Left forelimb (tissue), 1 donor: ENCODE results near the gene ETNK1.
"Not testable (repeated sequence)": the region's sequence is repeated elsewhere in the genome, so short reads cannot be mapped to it uniquely, and the experiment has no call there.

Experiments used
- DNase-seq: peaks from one replicate; pipeline ENCODE4 v3.0.0-alpha.2; 2018; ENCODE audit warnings: low spot score

ETNK1 gene, protein sequence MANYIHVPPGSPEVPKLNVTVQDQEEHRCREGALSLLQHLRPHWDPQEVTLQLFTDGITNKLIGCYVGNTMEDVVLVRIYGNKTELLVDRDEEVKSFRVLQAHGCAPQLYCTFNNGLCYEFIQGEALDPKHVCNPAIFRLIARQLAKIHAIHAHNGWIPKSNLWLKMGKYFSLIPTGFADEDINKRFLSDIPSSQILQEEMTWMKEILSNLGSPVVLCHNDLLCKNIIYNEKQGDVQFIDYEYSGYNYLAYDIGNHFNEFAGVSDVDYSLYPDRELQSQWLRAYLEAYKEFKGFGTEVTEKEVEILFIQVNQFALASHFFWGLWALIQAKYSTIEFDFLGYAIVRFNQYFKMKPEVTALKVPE

DNA sequence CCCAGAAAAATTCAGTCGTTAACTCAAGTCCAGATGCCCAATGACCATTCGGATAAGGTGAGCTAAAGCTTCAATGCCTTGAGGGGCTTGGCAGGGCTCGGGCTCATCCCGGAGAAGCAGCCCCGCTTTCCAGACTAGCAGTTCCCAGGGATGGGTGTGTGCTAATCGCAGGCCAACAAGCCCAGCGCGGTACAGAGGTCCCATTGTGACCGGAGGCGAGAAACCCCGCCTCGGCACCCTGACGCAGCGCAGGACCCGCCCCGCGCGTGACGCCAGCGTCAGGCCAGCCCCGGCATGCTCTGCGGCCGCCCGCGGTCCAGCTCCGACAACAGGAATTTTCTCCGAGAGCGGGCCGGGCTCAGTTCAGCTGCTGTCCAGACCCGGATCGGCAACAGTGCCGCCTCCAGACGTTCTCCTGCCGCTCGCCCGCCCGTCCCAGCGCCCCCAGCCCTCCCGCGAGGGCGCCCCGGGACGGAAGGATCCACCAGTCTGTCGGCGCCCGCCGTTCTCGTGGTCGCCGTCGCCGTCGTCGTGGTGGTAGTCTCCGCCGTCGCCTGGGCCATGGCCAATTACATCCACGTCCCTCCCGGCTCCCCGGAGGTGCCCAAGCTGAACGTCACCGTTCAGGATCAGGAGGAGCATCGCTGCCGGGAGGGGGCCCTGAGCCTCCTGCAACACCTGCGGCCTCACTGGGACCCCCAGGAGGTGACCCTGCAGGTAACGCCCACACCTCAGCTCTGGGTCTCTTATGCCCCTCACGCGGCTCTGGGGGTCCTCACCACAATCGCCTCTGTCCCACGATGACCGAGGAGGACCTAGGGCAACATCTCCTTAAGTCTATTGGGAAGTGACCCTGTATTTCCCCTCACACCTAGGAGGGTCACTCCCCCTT, at the start of gene ETNK1:
Gene ETNK1 (plus strand): TSS at position 302 of the 892 bp plus-strand sequence. CDS start 260 bp downstream, at position 562.
- peak; percentile 97 for DNase-seq

DNA sequence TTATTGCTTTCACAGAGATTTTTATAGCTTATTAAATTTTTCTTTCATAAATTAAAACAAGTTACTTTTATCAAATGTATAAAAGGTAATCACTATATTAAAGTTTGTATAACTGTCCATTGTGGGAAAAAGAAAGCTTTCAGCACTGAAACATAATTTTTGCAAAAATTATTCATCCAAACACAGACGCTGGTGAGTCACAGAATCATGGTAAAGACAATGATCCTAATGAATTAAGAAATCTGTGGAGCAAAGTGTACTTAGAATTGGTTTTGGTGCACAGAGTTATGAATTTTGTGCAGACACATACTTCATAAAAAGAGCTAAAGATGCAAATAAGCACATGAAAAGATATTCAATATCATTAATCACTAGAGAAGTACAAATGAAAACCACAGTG, 48.9 kb upstream of the ETNK1 start:
- DNase-seq = no peak

DNA sequence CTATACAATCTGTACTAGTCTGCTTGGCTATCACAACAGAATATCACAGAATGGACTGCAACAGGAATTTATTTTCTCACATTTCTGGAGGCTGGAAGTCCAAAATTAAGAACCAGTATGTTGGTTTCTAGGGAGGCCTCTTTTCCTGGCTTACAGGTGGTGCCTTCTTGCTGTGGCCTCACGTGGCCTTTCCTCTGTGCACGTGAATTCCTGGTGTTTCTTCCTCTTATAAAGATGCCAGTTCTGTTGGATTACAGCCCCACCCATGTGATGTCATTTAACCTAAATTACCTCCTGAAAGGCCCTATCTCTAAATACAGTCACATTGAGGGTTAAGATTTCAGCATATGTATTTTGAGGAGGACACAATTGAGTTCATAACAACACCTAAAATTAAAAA, 48.5 kb upstream of the ETNK1 start:
- DNase-seq = no peak

DNA sequence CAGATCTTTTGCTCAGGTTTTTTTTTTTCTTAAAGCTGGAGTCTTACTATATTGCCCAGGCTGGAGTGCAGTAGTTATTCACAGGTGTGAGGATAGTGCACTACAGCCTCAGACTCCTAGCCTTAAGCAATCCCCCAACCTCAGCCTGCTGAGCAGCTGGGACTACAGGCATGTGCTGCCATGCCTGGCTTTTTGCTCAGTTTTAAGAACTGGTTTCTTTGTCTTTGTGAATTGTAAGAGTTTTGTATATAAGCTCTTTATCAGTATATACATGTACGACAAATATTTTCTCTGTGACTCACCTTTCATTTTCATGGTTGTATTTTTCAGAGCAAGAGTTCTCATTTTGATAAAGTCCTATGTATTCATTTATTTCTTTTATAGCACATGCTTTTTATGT, 47.3 kb upstream of the ETNK1 start:
- no peak for DNase-seq

DNA sequence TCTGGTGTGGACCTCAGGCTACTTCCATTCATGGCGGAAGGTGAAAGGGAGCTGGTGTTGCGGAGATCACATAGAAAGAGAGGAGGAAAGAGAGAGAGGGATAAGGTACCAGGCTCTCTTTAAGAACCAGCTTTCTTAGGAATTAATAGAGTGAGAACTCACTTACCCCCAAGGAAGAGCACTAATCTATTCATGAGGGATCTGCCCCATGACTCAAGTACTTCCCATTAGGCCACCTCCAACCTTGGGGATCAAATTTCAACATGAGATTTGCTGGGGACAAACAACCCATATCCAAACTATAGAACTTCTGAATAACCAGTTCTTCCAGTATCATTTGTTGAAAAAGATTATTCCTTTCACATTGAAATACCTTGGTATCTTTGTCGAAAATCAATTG, 46.6 kb upstream of the ETNK1 start:
- no peak for DNase-seq

DNA sequence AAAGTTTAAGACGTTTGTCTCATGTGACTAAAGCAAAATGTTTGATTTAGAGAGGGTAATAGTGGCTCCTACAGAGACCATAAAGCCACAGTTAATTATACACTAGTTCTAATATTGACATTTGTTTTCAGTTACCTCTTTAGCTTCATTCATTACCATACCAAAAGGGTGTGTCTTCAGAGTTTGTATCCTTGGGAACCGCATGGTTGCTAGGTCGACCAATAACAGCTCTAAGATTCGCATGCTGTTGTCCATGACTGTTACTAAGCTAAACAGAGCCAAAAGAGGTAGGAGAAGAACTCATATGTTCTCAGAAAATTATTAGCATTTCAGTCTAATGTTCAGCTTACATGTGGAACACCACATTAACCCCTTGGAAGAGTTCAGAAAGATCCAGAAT, 36.2 kb upstream of the ETNK1 start:
- no peak for DNase-seq

DNA sequence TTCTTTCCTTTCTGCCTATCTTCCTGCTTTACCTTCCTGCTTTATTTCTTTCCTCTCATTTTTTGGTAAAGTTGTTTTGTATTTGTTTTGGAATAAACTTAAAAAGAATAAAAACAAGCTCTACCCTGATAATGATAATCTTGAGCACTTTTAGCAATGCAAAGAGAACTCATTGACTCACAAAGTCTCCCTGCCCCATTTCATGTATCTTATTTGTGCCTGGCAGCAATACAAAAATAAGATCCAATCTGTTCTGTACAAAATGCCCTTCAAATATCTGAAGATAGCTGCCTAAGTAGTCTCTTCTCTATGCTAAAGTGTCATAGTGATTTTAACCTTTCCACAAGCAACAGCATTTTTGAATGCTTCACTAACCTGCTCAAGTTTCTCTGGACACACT, 31.1 kb upstream of the ETNK1 start:
- no peak for DNase-seq

DNA sequence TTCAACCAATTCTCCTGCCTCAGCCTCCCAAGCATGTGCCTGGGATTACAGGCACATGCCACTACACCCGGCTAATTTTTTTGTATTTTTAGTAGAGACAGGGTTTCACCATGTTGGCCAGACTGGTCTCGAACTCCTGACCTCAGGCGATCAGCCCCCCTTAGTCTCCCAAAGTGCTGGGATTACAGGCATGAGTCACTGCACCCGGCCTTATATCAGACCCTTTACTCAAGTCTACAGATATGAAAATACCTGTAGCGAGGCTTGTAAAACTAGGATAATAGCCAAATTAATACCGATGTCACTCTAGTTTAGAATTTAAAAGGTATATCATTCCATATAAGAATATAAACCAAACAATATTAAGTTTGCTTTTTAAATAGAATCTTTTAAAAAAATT, 27.4 kb upstream of the ETNK1 start:
- not testable (repeated sequence) for DNase-seq

DNA sequence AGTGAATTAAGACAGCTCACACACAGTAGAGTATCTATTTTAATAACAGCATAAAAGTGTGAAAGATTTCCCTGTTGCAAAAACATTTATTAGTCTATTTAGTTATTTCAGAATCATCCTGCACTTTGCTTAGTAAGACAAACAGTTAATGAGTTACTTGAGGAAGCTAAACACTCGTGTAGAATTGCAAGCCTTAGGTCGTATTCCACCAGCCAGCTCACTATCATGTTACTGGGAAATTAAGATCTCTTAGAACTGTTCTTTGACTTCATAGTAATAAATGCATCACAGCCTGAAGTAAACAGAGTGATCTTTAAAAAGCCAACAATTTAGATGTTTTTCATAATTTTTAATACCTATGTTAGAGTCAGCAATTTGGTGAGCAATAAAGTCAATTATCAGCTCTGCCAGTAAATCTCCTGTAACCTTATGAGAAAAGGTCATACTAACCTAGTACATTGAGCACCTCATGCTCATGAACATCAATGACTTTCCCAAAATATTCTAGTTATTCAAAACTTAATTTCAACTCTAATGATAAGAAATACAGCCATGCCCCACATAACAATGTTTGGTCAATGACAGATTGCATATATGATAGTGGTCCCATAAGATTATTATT, 26.7 kb upstream of the ETNK1 start:
- DNase-seq = no peak

DNA sequence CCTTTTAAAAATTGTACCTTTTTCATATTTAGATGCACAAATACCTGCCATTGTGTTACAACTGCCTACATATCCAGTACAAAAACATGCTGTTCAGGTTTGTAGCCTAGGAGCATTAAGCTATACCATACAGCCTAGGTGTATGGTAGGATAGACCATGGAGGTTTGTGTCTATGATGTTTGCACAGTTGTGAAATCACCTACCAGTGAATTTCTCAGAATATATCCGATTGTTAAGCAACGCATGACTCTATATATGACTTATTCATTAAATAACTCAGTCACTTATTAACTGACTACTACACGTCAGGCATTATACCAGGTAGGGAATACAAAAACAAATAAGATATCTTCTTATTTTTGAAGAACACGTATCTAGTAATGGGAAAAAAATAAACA, 26.2 kb upstream of the ETNK1 start:
- DNase-seq = no peak

DNA sequence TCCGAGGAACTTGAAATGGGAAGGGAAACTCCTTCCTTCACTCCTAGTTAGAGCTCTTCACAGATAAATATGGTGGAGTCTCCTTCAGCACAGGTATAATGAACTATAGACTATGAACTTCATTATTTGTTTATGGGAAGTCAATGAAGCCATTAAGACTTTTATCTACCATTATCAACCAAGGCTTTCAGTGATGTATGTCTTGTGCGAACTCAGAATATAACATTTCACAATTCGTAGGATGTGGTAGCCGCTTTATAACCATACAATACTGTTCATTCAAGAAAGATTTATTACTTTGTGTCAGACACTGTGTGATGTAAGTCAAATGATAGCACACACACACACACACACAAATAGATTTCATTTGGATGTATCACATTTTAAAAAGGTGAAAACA, 24.8 kb upstream of the ETNK1 start:
- no peak for DNase-seq

DNA sequence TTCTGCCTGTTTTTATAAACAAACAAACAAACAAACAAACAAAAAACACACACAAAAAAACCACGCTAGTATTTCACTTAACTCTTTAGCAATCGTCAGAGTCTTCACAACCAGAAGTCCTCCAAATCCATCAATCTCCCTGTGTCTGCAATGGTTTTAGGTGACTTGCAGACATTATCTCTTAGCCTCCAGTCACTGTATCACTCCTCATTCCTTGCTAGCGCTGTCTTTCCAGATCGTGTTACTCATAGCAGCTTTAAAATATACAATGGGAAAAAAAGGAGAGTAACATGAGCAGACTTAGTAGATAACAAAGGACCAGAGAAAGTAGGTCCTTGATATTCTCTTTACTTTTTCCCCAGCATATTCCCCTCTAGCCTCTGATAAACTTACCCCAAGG, 15.5 kb upstream of the ETNK1 start:
- DNase-seq = no peak

DNA sequence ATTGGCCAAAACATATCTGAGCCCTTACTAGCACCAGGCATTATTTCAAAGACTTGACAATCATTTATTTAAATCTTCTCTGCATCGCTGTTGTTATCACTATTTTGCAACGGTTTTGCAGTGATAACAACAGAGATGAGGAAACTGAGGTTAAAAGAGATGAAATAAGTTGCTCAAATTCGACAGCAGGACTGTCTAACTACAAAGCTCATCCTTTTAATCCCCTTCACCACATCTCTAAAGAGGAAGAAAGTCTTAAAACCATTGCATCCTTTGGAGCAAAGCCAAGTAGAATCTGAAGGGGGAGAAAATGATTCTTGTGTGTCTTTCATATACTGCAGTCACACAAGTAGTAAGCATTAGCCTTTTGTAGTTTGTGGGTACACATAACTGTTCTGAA, 14.8 kb upstream of the ETNK1 start:
- DNase-seq = no peak

DNA sequence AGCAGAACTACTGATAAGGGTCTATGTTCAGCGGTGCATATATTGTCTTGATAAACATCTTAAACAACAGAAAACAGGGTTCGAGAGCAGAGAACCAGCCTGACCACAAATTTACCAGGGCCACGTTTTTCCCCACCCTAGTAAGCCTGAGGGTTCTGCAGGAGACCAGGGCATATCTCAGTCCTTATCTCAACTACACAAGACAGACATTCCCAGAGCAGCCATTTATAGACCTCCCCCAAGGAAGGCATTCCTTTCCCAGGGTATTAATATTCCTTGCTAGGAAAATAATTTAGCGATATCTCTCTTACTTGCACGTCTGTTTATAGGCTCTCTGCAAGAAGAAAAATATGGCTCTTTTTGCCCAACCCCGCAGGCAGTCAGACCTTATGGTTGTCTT, 12.1 kb upstream of the ETNK1 start:
- DNase-seq = not testable (repeated sequence)

DNA sequence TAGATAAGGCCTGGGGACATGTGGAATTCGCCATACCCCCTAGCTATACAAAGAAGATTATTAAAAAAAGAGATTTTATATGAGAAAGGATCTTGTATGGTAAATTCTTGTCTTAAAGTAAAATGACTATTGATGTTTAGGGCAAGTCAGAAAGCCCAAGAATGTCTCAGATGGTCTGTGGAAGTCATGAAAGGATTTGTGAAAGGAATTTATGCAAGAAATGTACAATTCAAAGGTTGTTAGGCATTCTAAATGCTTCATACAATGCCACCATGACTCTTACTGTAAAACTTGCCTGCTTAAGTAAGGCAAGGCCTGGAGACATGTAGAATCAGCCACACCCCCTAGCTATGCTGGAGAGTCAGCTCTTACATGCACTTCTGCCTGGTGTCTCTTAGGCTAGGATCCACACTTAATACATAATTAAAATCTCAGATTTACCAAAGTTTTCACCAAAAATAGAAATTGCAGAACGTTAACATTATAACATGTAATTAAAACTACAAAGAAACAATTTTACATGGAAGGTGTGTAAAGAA, 8.9 kb upstream of the ETNK1 start:
- no peak for DNase-seq

DNA sequence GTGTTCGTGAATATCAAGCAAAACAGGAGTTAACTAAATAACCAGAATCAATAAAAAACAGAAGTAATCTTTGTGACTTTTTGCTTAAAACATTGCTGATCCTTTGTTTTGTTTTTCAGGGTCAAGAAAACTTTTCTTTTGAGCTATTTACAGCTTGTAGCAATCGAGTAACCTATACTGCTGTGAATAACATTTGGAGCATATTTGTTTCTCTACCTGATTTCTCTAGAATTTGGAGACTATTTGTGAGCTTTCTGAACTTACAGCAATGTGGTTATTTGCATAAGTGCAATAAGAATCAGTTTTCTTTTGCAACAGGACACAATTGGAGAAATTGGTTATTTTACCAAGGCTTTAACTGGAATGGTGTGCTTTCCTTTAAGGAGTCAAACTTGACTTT, 7.3 kb upstream of the ETNK1 start:
- DNase-seq = no peak

DNA sequence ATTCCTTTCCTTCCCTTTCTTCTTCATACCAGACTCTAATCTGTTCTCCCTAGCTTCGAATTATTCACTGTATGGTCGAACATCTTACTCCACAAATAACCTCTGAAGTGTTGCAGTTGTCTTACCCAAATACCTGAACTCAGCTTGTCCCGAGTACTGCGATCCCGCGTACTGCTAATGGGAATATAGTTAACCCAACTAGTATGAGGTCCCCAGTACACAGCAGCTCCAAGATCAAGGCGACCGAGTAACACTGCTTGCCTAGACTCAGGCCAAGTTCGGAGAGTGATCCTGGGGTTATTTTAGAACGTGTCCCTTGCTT, 462 bp upstream of the ETNK1 start:
- DNase-seq = no peak

DNA sequence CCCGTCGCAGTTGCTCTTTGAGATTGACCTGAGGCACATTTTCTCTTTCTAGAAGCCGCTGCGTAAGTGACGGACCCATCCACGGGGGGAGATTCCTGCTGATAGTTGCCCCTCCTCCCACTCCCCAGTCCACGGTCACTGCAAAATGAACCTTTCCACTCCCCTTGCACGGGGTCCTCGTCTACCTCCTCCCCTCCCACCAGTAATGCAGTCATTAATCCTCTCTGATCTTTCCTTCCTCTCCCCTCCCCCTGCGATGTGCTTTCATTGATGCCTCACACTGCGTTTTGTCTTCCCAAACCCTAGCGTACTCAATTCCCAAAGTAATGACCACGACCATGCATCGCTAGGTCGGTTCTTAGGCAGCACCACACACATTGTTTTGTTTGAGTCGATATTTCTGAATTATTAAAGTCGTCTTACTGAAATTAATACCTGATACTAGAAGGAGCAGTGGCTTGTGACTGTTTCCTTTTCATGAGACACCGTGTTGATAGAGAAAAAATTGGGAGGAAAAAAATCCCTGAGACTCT, 857 bp downstream of the ETNK1 start:
- peak; percentile 67 for DNase-seq

DNA sequence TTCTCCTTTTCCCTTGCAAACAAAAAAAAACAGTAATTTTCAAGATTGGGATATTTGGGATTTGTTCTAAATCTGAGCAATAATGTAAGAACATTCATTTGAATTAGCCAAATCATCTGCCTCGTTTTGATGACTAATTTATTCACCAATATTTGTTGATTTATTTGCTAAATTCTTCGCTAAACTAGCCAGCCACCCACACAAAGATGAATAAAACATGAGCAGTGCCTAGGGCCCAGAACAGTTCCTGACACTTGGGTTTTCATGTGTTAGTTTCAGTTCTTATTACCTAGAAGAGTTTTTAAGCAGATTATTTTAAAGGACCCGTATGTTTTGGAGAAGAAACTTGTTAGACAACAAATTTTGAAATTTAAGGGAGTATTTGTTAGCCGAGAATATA, 1.4 kb downstream of the ETNK1 start:
- no peak for DNase-seq

DNA sequence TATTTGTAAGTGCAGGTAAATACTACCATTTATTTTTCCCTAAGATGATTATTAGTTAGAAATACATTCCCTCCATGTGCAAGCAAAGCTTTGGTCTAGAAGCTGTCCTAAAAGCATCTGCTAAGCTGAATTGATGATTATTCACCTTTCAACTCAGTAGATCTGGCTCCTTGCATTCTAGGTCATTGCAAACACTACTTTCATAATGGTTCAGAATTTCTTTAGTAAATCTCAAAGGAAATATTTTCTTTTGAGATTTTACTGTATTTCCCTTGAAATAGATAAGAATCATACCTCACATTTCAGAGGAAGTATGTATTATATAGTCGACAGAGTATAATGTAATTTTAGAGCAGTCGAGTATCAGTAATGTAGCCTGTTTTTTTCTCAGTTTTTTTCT, 2.4 kb downstream of the ETNK1 start:
- DNase-seq = no peak

DNA sequence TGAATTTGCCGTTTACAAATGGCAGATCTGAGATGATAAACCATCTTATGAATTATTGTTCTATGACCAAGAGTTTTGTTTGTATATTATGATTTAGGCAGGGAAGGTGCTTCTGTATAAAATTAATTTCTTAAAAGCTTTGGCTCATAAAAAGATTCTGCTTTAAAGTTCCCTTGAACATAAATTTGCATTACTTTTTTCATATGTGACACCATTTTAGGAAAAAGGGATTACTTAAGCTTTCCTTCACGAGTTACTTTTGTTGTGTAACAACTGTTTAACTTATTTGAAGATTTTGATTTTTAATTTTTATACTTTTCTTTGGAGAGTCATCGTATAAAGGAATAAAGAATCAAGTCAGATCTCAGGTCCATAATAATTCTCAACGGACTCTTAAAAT, 3.3 kb downstream of the ETNK1 start:
- no peak for DNase-seq

DNA sequence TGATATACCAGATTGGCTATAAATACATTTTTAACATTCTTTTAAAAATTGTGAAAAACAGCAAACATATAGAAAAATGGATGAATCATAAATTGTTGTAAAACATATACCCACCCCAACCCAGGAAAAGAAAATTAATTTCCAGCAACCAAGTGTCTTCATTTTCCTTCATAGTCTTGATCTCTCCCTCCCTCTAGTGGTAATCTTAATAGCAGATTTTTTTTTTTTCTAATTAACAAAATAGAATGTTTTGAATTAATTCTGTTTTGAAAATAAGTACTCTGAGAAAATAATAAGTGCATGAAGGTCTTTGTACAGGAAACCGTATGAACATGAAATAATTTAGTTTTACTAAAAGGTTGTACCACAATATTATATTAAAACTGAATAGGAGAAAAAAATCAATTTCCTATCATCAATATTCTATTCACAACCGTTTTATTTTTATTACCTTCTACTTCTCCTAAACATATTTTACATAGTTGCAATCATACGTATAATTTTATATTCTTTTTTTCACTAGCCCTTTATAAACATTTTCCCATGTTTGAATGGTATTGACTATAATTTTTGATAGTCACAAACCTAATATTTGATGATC, 7.0 kb downstream of the ETNK1 start:
- DNase-seq = no peak
